GM19328 (cell line): Measurements from ENCODE around the gene ZNF574.

ENCODE experiments used
- ATAC-seq: cut with Tn5 transposase; IDR thresholded peaks from one replicate; pipeline ENCODE4 v1.9.1; 2021; ENCODE audit warnings: mild to moderate bottlenecking, moderate library complexity; ENCODE audit not compliant: unreplicated experiment

The ZNF574 gene

DNA sequence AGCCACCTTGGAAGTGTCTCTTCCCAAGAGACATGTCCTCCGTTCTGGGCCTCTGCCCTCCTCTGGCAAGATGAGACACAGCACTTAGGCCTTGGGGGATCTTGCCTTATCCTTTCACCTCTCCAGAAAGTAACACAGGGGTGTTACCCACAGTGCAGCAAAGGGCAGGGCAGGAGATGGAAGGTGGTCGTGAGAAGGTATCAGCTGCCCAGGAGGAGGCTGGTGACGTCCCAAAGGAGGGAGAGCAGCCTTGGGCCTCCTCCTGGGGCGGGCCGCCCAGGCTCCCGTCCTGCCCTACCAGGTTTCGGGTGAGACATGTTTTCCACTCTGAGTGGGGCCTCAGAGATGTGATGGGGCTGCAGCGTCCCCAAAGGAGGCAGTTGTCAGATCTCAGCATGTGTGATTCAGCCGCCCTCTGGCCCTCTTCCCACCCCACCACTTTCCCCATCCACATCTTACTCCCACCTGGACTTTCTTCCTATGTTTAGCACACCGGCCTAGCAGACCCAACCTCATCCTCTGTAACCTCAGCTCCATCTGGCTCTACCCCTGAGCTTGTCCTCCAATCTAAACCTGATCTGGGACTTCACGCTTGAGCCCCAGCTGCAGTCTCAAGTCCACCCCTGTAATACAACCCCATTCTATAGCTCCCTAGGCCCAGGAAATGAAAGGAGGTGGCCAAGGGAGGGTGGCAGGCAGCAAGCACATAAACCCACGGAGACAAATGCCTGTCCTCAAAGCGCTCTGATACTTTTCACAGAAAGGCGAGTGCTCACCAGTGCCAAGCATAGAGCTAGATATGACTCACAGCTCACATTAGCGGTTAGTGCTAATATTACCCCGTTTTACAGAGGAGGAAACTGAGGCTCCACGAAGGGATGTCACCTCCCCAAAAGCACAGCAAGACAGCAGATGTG lies 47.0 kb downstream of the ZNF574 start:
- no peak for ATAC-seq

DNA sequence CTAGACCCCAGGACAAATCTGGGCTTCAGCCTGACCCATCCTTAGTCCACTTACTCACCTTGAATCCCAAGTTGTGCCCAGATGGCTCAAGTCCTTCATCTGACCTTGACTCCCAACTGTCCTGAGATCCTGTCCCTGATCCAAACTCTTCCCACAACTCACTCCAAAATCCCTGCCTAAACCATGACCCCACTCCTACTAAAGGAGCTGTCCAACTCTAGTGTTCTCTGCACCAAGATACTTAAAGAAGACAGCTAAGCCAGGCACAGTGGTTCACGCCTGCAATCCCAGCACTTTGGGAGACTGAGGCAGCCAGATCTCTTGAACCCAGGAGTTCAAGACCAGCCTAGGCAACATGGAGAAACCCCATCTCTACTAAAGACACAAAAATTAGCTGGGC lies 47.8 kb downstream of the ZNF574 start:
- ATAC-seq: no peak

DNA sequence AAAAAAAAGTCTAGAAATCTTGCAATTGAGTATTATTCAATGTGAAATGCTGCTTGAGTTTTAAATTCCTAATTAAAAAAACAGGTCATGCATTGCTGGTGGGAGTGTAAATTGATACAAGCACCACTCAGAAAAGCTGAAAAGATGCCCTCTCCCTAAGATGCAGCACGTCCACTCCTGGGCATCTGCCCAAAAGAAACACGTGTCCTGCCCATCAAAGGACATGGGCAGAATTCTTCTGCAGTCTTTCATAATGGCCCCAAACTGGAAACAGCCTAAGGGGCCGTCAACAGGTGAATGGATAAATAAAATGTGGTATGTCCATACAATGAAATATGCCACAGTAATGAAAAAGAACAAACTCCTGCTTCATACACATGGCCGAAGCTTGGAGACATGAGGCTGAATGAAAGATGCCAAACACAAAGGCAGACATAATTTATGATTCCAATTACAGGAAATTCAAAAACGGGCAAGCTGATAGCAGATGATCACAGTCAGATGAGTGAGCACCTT lies 48.5 kb downstream of the ZNF574 start:
- ATAC-seq: no peak

DNA sequence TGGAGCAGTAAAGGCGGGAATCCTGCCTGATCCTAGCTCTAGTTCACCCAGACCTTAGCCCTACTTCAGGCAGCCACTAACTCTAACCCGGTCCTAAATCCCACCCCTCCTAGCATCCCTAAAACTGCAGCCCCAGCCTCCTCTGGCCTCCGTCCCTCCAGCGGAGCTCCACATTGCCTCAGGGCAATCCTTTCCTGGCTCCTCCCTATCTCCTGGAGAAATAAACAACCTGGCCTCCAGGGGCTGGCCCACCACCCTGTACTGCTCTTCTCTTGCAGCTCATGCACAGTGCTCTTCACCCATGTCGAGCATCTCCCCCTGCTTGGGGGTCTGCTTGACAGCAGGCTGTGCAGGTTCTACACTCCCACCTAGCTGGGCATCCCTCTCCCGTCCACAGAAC lies 49.6 kb downstream of the ZNF574 start:
- ATAC-seq: no peak

DNA sequence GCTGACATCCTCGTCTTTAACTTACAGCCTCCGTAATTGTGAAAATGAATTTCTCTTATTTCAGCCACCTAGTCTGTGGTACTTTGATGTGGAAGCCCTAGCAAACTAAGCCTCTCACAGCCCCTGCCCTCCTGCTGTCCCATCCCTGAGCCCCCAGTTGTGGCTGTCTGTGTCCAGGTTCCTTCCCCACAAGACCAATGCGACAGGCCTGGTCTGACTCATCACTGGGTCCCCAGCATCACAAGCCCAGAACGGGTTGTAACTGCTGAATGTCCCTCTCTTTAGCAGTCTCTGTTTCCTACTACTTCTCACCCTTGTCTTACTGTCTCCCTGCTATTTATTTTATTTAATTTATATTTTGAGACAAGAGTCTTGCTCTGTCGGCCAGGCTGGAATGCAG lies 50.6 kb downstream of the ZNF574 start:
- ATAC-seq: no peak

DNA sequence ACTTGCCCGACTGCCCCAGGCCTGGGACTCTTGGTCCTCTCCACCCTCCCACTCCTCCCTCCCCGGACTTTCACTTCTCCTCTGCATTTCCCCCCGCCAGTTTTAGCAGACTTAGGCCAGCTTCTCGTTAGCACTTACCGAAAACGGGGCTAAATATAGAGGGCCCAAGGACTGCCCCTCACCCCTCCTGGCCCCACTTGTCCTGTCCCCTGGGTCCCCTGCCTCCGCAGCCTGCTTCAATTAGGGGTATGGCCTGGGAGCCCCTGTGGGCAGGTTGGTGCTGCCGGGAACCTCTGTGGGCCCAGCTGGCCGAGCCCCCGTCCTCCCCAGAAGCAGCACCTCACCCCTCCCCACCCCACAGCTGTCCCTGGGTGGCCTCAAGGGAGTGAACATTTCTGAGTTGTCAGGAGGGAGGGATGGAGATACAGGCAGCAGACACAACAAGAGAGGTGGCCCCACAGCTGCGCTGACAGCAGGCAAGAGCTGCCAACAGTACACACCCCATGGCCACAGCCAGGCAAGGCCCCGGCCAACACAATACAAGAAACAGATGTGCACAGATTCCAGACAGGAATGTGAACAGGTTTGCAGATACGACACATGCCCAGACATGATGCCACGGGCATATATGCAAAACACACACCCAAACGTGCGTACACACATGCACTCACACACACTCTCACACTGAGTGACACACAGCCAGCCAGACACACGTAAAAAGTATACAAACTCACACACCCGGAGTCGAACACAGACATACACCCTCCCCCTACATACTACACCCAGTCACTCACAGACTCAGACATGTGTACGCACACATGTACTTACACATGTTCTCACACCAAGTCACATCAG lies 53.7 kb downstream of the ZNF574 start:
- peak; percentile 44 for ATAC-seq

DNA sequence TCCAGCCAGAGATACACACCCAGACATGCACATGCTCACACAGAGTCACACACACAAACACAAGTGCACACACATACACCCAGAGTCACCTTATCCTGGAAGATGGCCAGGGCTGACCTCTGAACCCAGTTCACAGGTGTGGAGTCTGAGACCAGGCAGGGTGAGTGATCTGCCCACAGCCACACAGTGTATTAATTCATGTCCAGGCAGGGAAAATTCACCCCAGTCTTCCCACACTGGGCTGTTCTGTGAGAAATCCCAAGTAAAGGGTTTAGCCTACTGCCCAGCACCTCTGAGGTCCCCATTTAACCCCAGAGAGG lies 54.2 kb downstream of the ZNF574 start:
- no peak for ATAC-seq
